ENCODE measurements around the gene APH1A.
"Not testable (repeated sequence)": the region's sequence is repeated elsewhere in the genome, so short reads cannot be mapped to it uniquely, and the experiment has no call there.

APH1A gene

GRCh38 chr1:150267896-150268295 is 920 bp downstream of the APH1A start:
- no peak for DNase-seq (ENCODE audit: low spot score)

GRCh38 chr1:150263549-150263948 is 5.3 kb downstream of the APH1A start:
- DNase-seq (ENCODE audit: low spot score), result no peak

- DNase-seq (ENCODE audit: low spot score), result no peak
Measured at GRCh38 chr1:150262388-150263320, 6.2 kb downstream of the APH1A start.

- DNase-seq (ENCODE audit: low spot score), result no peak
Measured at GRCh38 chr1:150261367-150261766, 7.4 kb downstream of the APH1A start.

- no peak for DNase-seq (ENCODE audit: low spot score)
Measured at GRCh38 chr1:150259758-150260669, 8.8 kb downstream of the APH1A start.

- no peak for DNase-seq (ENCODE audit: low spot score)
Measured at GRCh38 chr1:150259217-150259616, 9.6 kb downstream of the APH1A start.

DNA sequence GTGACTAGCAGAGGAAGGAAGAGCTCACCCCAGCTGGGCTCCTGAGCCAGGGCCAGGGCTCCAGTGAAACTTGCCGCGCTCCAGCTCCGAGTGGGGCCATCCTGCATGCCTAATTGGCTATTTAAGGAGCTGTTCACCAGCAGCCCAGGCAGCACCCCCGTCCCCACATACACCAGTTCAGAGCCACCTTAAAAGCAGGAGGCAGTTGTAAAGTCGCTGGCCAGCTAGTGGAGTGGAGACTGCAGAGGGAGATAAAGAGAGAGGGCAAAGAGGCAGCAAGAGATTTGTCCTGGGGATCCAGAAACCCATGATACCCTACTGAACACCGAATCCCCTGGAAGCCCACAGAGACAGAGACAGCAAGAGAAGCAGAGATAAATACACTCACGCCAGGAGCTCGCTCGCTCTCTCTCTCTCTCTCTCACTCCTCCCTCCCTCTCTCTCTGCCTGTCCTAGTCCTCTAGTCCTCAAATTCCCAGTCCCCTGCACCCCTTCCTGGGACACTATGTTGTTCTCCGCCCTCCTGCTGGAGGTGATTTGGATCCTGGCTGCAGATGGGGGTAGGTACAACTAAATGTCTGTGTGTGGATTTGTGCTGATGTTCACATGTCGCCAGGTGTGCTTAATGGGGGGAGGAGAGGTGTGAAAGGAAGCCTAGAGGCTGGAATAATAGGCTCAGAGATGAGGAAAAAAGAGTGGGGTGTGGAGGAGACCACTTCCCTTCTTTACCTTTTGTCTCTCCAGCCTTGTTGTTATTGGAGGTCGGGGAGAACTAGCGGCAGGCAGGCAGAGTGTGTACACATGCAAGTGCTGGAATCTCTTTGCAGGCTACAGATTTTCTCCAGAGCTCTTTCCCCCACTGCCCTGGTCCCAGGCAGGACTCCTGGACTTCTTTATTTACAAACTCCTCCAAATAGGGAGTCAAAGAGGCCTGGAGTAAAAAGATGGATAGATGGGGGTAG is 10.9 kb downstream of the APH1A start, which contains the start of gene CA14:
CA14 (plus strand) TSS at position 151 of the 962 bp plus-strand sequence; CDS start at position 506, 355 bp downstream.
- no peak for DNase-seq (ENCODE audit: low spot score)

GRCh38 chr1:150256554-150257341 is 12.1 kb downstream of the APH1A start:
- DNase-seq (ENCODE audit: low spot score), result no peak

DNA sequence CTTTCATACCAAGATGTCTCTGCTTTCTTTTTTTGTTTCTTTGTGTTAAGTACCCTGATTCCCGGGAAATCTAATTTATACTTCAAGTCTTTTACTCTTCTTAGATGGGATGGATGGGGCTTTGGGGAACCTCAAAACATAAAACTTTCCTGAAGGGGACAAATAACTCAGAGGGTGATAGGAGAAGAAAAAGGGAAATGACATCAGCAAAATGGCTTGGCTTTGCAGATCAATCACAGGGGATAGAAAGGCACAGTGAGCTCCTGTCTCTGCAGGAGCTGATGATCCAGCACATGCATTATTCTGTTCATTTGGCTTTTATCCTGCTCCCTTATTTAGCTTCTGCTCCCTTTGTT is 12.6 kb downstream of the APH1A start:
- no peak for DNase-seq (ENCODE audit: low spot score)

GRCh38 chr1:150249936-150250335 is 18.9 kb downstream of the APH1A start:
- no peak for DNase-seq (ENCODE audit: low spot score)

DNA sequence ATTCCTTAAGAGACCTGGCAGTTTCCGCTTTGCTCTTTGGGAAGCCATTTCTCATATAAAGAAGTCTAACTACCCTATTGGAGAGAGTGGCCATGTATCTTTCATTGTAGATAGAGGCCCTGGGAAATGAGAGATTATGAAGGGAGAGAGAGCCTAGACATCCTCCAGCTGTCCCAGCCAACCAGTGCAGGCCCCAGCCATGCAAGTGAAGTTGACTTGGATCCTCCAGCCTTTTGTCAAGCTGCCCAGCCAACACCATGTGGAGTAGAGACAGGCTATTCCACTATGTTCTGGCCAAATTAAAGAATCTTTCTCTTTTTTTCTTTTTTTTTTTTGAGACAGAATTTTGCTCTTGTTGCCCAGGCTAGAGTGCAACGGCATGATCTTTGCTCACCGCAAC is 25.8 kb downstream of the APH1A start:
- DNase-seq (ENCODE audit: low spot score), result no peak

DNA sequence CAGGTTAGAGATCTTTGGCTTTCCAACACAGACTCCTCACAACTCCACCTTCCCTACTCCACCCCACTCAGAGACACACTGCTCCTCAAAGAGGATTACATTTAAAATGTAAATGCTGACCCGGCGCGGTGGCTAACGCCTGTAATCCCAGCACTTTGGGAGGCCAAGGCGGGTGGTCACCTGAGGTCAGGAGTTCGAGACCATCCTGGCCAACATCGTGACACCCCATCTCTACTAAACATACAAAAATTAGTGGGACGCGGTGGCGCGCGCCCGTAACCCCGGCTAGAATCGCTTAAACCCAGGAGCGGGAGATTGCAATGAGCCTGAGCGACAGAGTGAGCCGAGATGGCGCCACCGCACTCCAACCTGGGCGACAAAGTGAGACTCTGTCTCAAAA is 31.1 kb downstream of the APH1A start:
- no peak for DNase-seq (ENCODE audit: low spot score)

GRCh38 chr1:150237176-150237575 is 31.6 kb downstream of the APH1A start:
- not testable (repeated sequence) for DNase-seq (ENCODE audit: low spot score)

GRCh38 chr1:150236614-150237100 is 32.2 kb downstream of the APH1A start:
- no peak for DNase-seq (ENCODE audit: low spot score)

GRCh38 chr1:150235852-150236613 is 32.8 kb downstream of the APH1A start, which contains the start of gene ANP32E:
Gene ANP32E (minus strand): TSS chr1:150236112. CDS start chr1:150235786, 326 bp downstream.
- peak; percentile 97 for DNase-seq (ENCODE audit: low spot score)

- DNase-seq (ENCODE audit: low spot score), result no peak
Measured at GRCh38 chr1:150235294-150235851, 33.4 kb downstream of the APH1A start.

DNA sequence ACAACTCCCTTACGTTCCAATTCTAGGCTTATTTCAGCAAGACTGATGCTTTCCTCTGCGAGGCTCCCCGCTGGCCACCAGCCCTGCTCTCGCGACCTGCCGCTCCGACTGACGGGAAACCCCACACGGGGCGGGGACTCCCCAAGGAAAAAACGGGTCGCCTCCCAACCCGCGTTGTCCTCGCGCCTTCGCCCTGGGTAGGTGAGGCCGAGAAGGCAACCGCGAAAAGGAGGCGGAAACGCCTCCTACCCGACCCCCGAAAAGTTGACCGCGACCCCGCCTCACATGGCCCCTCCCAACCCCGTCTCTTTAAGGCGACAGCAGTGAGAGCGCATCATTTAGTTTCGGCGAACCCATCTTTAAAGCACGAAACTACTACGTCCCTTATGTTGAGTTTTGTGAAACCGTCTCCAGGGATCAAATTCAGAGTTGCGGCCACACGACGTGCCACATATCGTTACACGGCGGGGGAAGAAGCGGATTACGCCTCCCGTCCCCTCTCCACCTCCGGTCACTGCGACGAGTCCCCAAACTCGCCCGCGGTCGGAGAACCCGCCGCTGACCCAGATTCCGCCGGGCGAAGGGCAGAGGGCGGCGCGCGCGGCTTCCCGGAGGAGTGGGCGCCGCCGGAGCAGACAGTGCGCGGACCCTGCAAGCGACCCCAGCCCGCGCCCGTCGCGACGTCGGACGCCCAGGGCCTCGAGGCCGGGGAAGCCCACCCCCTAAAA is 34.1 kb downstream of the APH1A start:
- peak; percentile 90 for DNase-seq (ENCODE audit: low spot score)

DNA sequence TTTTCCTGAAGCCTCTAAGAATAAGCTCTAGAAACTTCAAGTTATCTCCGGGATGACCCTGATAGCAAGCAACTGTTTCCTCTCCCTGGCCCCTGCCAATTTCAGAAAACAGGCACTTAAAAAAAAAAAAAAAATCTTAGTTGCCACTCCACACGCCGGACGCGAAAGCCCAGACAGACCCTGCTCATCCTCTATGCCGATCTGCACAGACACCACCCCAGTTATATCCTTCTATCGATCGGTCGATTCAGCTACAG is 34.6 kb downstream of the APH1A start:
- DNase-seq (ENCODE audit: low spot score), result no peak
